Common myeloid progenitor, CD34-positive (primary cell): ENCODE results near the gene TNFRSF19.

Source experiments
- CTCF ChIA-PET: fragments of 350-600 bp; sonication (Branson Sonifier 250); formaldehyde crosslinking; loops from one replicate; lab custom pipeline; 2021; ENCODE audit warnings: antibody characterized with exemption; lab: Charles Lee
- POLR2A ChIA-PET: fragments of 350-600 bp; sonication (Branson Sonifier 250); formaldehyde crosslinking; loops from one replicate; lab custom pipeline; 2021; ENCODE audit warnings: antibody characterized with exemption; lab: Charles Lee
- DNase-seq, 3 donors: peaks; one replicate each; pipeline versions ENCODE4 v3.0.0 to v3.0.0-alpha.2; 2013
- H3K27ac ChIP-seq, 2 experiments: 1 replicate in 1 of 2; 2 replicates in 1 of 2; pipeline ENCODE4 v1.7.0; 2013; ENCODE audit warnings: inconsistent platforms in 2 of 2, low read length in 2 of 2, mild to moderate bottlenecking in 2 of 2, low read depth in 1 of 2, moderate library complexity in 1 of 2; ENCODE audit not compliant: severe bottlenecking in 2 of 2, insufficient read depth in 1 of 2, poor library complexity in 1 of 2
- H3K27me3 ChIP-seq, 5 experiments: replicated peaks in 2 of 5; 1 replicate in 3 of 5; 2 replicates in 2 of 5; pipeline versions ENCODE4 v1.6.1 to v1.7.0; 2013; ENCODE audit warnings: low read length in 4 of 5, mild to moderate bottlenecking in 2 of 5, moderate library complexity in 2 of 5, inconsistent platforms in 1 of 5; ENCODE audit not compliant: insufficient read depth in 5 of 5, control insufficient read depth in 4 of 5
- H3K36me3 ChIP-seq, 4 experiments: 1 replicate in 2 of 4; 2 replicates in 2 of 4; pipeline versions ENCODE4 v1.6.1 to v1.7.0; 2013; ENCODE audit warnings: low read length in 3 of 4, control low read depth in 1 of 4, mild to moderate bottlenecking in 1 of 4; ENCODE audit not compliant: control insufficient read depth in 4 of 4, insufficient read depth in 4 of 4
- H3K4me1 ChIP-seq, 4 experiments: 1 replicate in 3 of 4; 2 replicates in 1 of 4; pipeline versions ENCODE4 v1.6.1 to v1.7.1; 2013; ENCODE audit warnings: low read length in 3 of 4, mild to moderate bottlenecking in 3 of 4, control low read depth in 1 of 4, inconsistent platforms in 1 of 4, moderate library complexity in 1 of 4; ENCODE audit not compliant: control insufficient read depth in 4 of 4, insufficient read depth in 4 of 4; ENCODE audit errors: control extremely low read depth in 1 of 4
- H3K4me3 ChIP-seq, 7 experiments: 1 replicate in 4 of 7; 2 replicates in 3 of 7; pipeline versions ENCODE4 v1.5.1 to v1.7.0; 2013; ENCODE audit warnings: mild to moderate bottlenecking in 7 of 7, low read length in 6 of 7, moderate library complexity in 6 of 7, inconsistent platforms in 2 of 7, low read depth in 2 of 7, control low read depth in 1 of 7; ENCODE audit not compliant: insufficient read depth in 4 of 7, control insufficient read depth in 1 of 7; ENCODE audit errors: extremely low read depth in 1 of 7
- H3K9me3 ChIP-seq, 5 experiments: 1 replicate in 4 of 5; 2 replicates in 1 of 5; pipeline versions ENCODE4 v1.6.1 to v1.7.1; 2013; ENCODE audit warnings: low read length in 4 of 5, mild to moderate bottlenecking in 2 of 5, inconsistent platforms in 1 of 5, low read depth in 1 of 5, moderate library complexity in 1 of 5; ENCODE audit not compliant: control insufficient read depth in 4 of 5, insufficient read depth in 2 of 5; ENCODE audit errors: control extremely low read depth in 1 of 5
- WGBS: methylation state at CpG from one replicate; pipeline ENCODE4 v1.1.5; 2013; ENCODE audit not compliant: insufficient coverage; 5-methylcytosine and 5-hydroxymethylcytosine counted together

The TNFRSF19 gene

GRCh38 chr13:23626700-23627099, 56.5 kb downstream of the TNFRSF19 start:
- no peaks in the 10 kb centered on the region for H3K36me3 ChIP-seq
- ChIA-PET POLR2A (no interaction called here), CTCF (no interaction called here)
- WGBS = 98% methylated on average over 7 of the region's 8 CpGs
- H3K27me3 ChIP-seq = no peaks in the 10 kb centered on the region
- peaks cover 0 to 3% (median 0%) of the 10 kb centered on the region in 5 experiments for H3K9me3 ChIP-seq
- H3K4me3 ChIP-seq = no peak overlapping the region
- H3K4me1 ChIP-seq = no peaks in the 10 kb centered on the region
- H3K27ac ChIP-seq = no peak overlapping the region
- DNase-seq = no peak

GRCh38 chr13:23627410-23627809, 57.2 kb downstream of the TNFRSF19 start:
- POLR2A ChIA-PET = no interaction called here
- Histone ChIP-seq H3K27me3 (no peaks in the 10 kb centered on the region), H3K4me1 (no peaks in the 10 kb centered on the region), H3K9me3 (peaks cover 0 to 3% (median 0%) of the 10 kb centered on the region in 5 experiments), H3K27ac (no peak overlapping the region), H3K36me3 (no peaks in the 10 kb centered on the region), H3K4me3 (no peak overlapping the region)
- CTCF ChIA-PET = no interaction called here
- DNase-seq = no peak
- 77% methylated on average over 6 of the region's 8 CpGs for WGBS

- POLR2A ChIA-PET = no interaction called here
- no peak for DNase-seq
- H3K4me1 ChIP-seq = no peaks in the 10 kb centered on the region
- CTCF ChIA-PET = interaction anchor here (0.7 to 1.3 kb wide), 3 partner anchors 22 to 29 kb away, joined by 3 to 4 read pairs (median 3); no protein-coding TSS in a partner anchor
- no peak overlapping the region for H3K4me3 ChIP-seq
- peaks cover 0 to 3% (median 0%) of the 10 kb centered on the region in 5 experiments for H3K9me3 ChIP-seq
- H3K27me3 ChIP-seq = no peaks in the 10 kb centered on the region
- no peaks in the 10 kb centered on the region for H3K36me3 ChIP-seq
- WGBS = 100% methylated on average over 1 of the region's 3 CpGs
- no peak overlapping the region for H3K27ac ChIP-seq
Measured at GRCh38 chr13:23628250-23628649, 58.0 kb downstream of the TNFRSF19 start.

GRCh38 chr13:23628765-23629565, 58.8 kb downstream of the TNFRSF19 start:
- WGBS = 97% methylated on average over 4 of the region's 5 CpGs
- H3K4me1 ChIP-seq = no peaks in the 10 kb centered on the region
- H3K9me3 ChIP-seq = peaks cover 0 to 1% (median 0%) of the 10 kb centered on the region in 5 experiments
- no peak overlapping the region for H3K4me3 ChIP-seq
- ChIA-PET CTCF (interaction anchor here (1.1 to 1.3 kb wide), 2 partner anchors 21 to 29 kb away, joined by 3 to 4 read pairs; no protein-coding TSS in a partner anchor), POLR2A (no interaction called here)
- DNase-seq = no peak
- no peaks in the 10 kb centered on the region for H3K27me3 ChIP-seq
- no peak overlapping the region for H3K27ac ChIP-seq
- H3K36me3 ChIP-seq = no peaks in the 10 kb centered on the region

- WGBS = 90% methylated on average over 4 of the region's 6 CpGs
- H3K9me3 ChIP-seq = no peaks in the 10 kb centered on the region
- no peak overlapping the region for H3K27ac ChIP-seq
- DNase-seq = no peak
- H3K4me3 ChIP-seq = no peak overlapping the region
- ChIA-PET CTCF (interaction anchor here (1.3 kb wide), 1 partner anchor 20 kb away, joined by 4 read pairs; no protein-coding TSS in a partner anchor), POLR2A (no interaction called here)
- H3K4me1 ChIP-seq = no peaks in the 10 kb centered on the region
- H3K36me3 ChIP-seq = no peaks in the 10 kb centered on the region
- no peaks in the 10 kb centered on the region for H3K27me3 ChIP-seq
Measured at GRCh38 chr13:23629566-23630272, 59.5 kb downstream of the TNFRSF19 start.

GRCh38 chr13:23630349-23631093, 60.3 kb downstream of the TNFRSF19 start:
- H3K27me3 ChIP-seq = no peaks in the 10 kb centered on the region
- no peaks in the 10 kb centered on the region for H3K9me3 ChIP-seq
- no peaks in the 10 kb centered on the region for H3K4me1 ChIP-seq
- DNase-seq = no peak
- H3K27ac ChIP-seq = no peak overlapping the region
- H3K36me3 ChIP-seq = no peaks in the 10 kb centered on the region
- H3K4me3 ChIP-seq = no peak overlapping the region
- POLR2A ChIA-PET = interaction anchor here (0.5 kb wide), 1 partner anchor 111 kb away, joined by 5 read pairs; no protein-coding TSS in a partner anchor
- WGBS = 100% methylated on average over 2 of the region's 5 CpGs
- CTCF ChIA-PET = interaction anchor here (1.3 kb wide), 1 partner anchor 12 kb away, joined by 3 read pairs; no protein-coding TSS in a partner anchor
